ENCODE data around the gene MANF. TPM values are rescaled to one million over a fixed set of nuclear protein-coding genes. Genes with fewer than 3 reads are reported as not detected.

MANF gene
- total RNA-seq, 4 donors from 2014 or later: 16.2 to 34.6 (median 24.9) TPM

DNA sequence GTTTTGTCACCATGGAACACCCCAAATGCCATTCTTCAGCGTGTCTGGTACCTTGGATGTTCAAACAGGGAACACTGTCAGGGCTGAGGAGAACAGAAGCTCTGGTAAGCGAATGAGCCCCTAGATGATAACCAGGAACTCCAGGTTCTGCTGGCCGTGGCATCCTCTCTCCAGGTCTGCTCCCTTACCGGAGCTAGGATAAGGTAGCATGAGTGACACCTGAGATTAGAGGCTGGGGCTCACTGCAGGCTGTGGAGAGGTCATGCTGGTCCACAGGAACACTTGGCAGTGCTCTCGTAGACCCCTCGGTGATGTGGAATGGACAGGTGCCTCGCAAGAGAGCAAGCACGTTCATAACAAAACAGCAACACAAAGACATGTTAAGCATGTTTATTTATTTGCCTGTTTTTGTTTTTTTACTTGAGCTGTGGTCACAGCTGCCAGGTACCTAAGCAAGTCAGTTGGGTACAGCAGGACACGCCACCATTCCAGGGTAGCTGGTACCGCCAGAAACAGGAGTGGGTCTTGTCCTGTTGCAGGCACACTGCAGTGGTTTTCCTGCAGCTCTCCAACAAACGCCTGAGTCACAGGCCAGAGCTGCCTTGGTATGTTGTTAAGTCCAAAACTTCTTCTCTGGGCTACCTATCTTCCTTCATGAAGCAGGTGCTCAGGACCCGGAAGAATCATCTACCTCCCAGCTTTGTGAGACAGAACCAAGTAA, 10.6 kb downstream of the MANF start:
- intact Hi-C loops (cut with DNase I): no loop called here
- no peak for DNase-seq (ENCODE audit: extremely low spot score)
- no peak overlapping the region for H3K4me3 ChIP-seq
- TF ChIP-seq, protein P1, sequence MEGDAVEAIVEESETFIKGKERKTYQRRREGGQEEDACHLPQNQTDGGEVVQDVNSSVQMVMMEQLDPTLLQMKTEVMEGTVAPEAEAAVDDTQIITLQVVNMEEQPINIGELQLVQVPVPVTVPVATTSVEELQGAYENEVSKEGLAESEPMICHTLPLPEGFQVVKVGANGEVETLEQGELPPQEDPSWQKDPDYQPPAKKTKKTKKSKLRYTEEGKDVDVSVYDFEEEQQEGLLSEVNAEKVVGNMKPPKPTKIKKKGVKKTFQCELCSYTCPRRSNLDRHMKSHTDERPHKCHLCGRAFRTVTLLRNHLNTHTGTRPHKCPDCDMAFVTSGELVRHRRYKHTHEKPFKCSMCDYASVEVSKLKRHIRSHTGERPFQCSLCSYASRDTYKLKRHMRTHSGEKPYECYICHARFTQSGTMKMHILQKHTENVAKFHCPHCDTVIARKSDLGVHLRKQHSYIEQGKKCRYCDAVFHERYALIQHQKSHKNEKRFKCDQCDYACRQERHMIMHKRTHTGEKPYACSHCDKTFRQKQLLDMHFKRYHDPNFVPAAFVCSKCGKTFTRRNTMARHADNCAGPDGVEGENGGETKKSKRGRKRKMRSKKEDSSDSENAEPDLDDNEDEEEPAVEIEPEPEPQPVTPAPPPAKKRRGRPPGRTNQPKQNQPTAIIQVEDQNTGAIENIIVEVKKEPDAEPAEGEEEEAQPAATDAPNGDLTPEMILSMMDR (IDR thresholded peaks at IDR 0.05): no peak
- no peak for TF ChIP-seq EP300 (IDR thresholded peaks at IDR 0.05)
- TF ChIP-seq POLR2AphosphoS5 (IDR thresholded peaks at IDR 0.05): no peak
- TF ChIP-seq POLR2A (IDR thresholded peaks at IDR 0.05; ENCODE audit: low read depth): no peak
- H3K36me3 ChIP-seq: peaks cover 26 to 87% (median 79%) of the 10 kb centered on the region in 4 donors
- 81% methylated on average over 12 of the region's 12 CpGs for WGBS
- H3K9me3 ChIP-seq: no peaks in the 10 kb centered on the region
- H3K27me3 ChIP-seq: no peaks in the 10 kb centered on the region
- peaks cover 39 to 65% (median 57%) of the 10 kb centered on the region in 4 donors for H3K4me1 ChIP-seq
- H3K27ac ChIP-seq (replicated peaks in 1 of 4): no peak overlapping the region

GRCh38 chr3:51396401-51396800, 11.3 kb downstream of the MANF start:
- TF ChIP-seq EP300 (IDR thresholded peaks at IDR 0.05) (no peak), POLR2A (IDR thresholded peaks at IDR 0.05; ENCODE audit: low read depth) (no peak), POLR2AphosphoS5 (IDR thresholded peaks at IDR 0.05) (no peak)
- TF ChIP-seq, protein P1 (IDR thresholded peaks at IDR 0.05): no peak
- Histone ChIP-seq H3K27ac (replicated peaks in 1 of 4) (peak overlapping the region in 2 of 4 donors; percentile 5 to 24), H3K27me3 (no peaks in the 10 kb centered on the region), H3K9me3 (no peaks in the 10 kb centered on the region), H3K36me3 (peaks cover 26 to 94% (median 83%) of the 10 kb centered on the region in 4 donors), H3K4me1 (peaks cover 38 to 62% (median 55%) of the 10 kb centered on the region in 4 donors), H3K4me3 (no peak overlapping the region)
- intact Hi-C loops (cut with DNase I): no loop called here
- no peak for DNase-seq (ENCODE audit: extremely low spot score)
- 91% methylated on average over 1 of the region's 1 CpG for WGBS

DNA sequence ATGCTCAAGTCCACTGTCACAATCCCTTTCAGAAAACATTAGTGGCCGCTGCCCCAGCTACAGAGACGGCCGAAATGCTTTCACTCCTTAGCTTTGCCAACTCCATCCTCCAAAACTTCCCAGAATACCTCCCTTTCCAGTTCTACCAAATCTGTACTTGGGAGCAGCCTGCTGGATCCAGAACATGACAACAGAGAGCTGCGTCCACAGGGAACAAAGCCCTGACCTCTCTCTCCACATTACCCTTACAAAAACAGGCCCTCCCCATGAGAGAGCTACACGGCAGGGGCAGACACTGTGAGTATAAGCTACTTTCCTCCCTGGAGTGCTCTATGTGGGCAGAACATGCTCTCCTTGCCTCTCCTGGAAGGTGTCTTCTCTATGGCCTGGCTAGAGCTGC, 12.3 kb downstream of the MANF start:
- Histone ChIP-seq H3K27ac (replicated peaks in 1 of 4) (peak overlapping the region in 1 of 4 donors; percentile 34), H3K4me1 (peaks cover 32 to 54% (median 47%) of the 10 kb centered on the region in 4 donors), H3K36me3 (peaks cover 30 to 99% (median 89%) of the 10 kb centered on the region in 4 donors), H3K4me3 (no peak overlapping the region), H3K9me3 (no peaks in the 10 kb centered on the region), H3K27me3 (no peaks in the 10 kb centered on the region)
- intact Hi-C loops (cut with DNase I): no loop called here
- no peak for DNase-seq (ENCODE audit: extremely low spot score)
- 60% methylated on average over 5 of the region's 5 CpGs for WGBS
- TF ChIP-seq, protein P1 (IDR thresholded peaks at IDR 0.05): no peak
- no peak for TF ChIP-seq POLR2A (IDR thresholded peaks at IDR 0.05; ENCODE audit: low read depth)
- TF ChIP-seq EP300 (IDR thresholded peaks at IDR 0.05): no peak
- TF ChIP-seq POLR2AphosphoS5 (IDR thresholded peaks at IDR 0.05): no peak

- no peak for DNase-seq (ENCODE audit: extremely low spot score)
- peaks cover 18 to 40% (median 34%) of the 10 kb centered on the region in 4 donors for H3K4me1 ChIP-seq
- no peak overlapping the region for H3K27ac ChIP-seq (replicated peaks in 1 of 4)
- H3K4me3 ChIP-seq: no peak overlapping the region
- WGBS: 71% methylated on average over 8 of the region's 8 CpGs
- no peaks in the 10 kb centered on the region for H3K27me3 ChIP-seq
- TF ChIP-seq POLR2AphosphoS5 (IDR thresholded peaks at IDR 0.05) (no peak), POLR2A (IDR thresholded peaks at IDR 0.05; ENCODE audit: low read depth) (no peak)
- H3K9me3 ChIP-seq: no peaks in the 10 kb centered on the region
- H3K36me3 ChIP-seq: peaks cover 25 to 99% (median 87%) of the 10 kb centered on the region in 4 donors
- intact Hi-C loops (cut with DNase I): no loop called here
Measured at GRCh38 chr3:51398595-51399310, 13.7 kb downstream of the MANF start.

GRCh38 chr3:51400166-51400565, 15.1 kb downstream of the MANF start:
- 83% methylated on average over 3 of the region's 4 CpGs for WGBS
- Histone ChIP-seq H3K27ac (replicated peaks in 1 of 4) (no peak overlapping the region), H3K9me3 (no peaks in the 10 kb centered on the region), H3K4me3 (no peak overlapping the region), H3K27me3 (no peaks in the 10 kb centered on the region), H3K36me3 (peaks cover 13 to 95% (median 73%) of the 10 kb centered on the region in 4 donors), H3K4me1 (peaks cover 4 to 26% (median 20%) of the 10 kb centered on the region in 4 donors)
- TF ChIP-seq POLR2A (IDR thresholded peaks at IDR 0.05; ENCODE audit: low read depth) (no peak), EP300 (IDR thresholded peaks at IDR 0.05) (no peak), POLR2AphosphoS5 (IDR thresholded peaks at IDR 0.05) (no peak)
- TF ChIP-seq, protein P1 (IDR thresholded peaks at IDR 0.05): no peak
- intact Hi-C loops (cut with DNase I): no loop called here
- no peak for DNase-seq (ENCODE audit: extremely low spot score)
